Measurements from ENCODE around the gene CPT2. TPM values are rescaled to one million over a fixed set of nuclear protein-coding genes. Genes with fewer than 3 reads are reported as not detected.

The CPT2 gene
- total and polyA plus RNA-seq, 2 of the 13 experiments (the other 11 are each of a cell fraction or from before 2014, with no cell fraction given), result 12.6 to 14.6 TPM

GRCh38 chr1:53174971-53175913, 21.4 kb upstream of the CPT2 start (continued):
- TF ChIP-seq SAP130 (CRISPR knock-in tag; IDR thresholded peaks at IDR 0.05; ENCODE audit: low read depth) (peak; percentile 23; the same call in 1 of the 2 replicates), ZNF598 (CRISPR knock-in tag; IDR thresholded peaks at IDR 0.05; ENCODE audit: borderline replicate concordance) (no peak), FOXA3 (CRISPR knock-in tag; IDR thresholded peaks at IDR 0.05) (peak; percentile 9; the same call in 1 of the 2 replicates), ARID5B (CRISPR knock-in tag; IDR thresholded peaks at IDR 0.05) (peak; percentile 57), ZNF256 (CRISPR knock-in tag; conservative IDR thresholded peaks at IDR 0.05) (no peak)

- Histone ChIP-seq H3K4me2 (ENCODE audit: low read depth, low read length) (peak overlapping the region; percentile 70), H3K9ac (ENCODE audit: insufficient read depth, low read depth, low read length) (peak overlapping the region; percentile 15; the same call in 1 of the 2 replicates), H4K20me1 (ENCODE audit: insufficient read depth, low read length) (no peaks in the 10 kb centered on the region), H3K9me3 (ENCODE audit: low read length) (no peaks in the 10 kb centered on the region), H3K27ac (ENCODE audit: extremely low read length, insufficient read depth, low read length) (no peak overlapping the region), H2AFZ (ENCODE audit: low read length) (peak overlapping the region; percentile 66), H3K4me3 (replicated peaks in 1 of 3; ENCODE audit: insufficient read depth in 1 of 3, low read depth in 2 of 3, low read length in 3 of 3) (peak overlapping the region in 2 of 3 experiments; percentile 10 to 18; a peak in 2 of 6 replicates), H3K79me2 (ENCODE audit: insufficient read depth, low read length) (no peaks in the 10 kb centered on the region), H3K27me3 (ENCODE audit: control insufficient read depth in 1 of 2, insufficient read depth in 2 of 2, low read length in 2 of 2) (peaks cover 0 to 4% of the 10 kb centered on the region in 2 experiments; a peak in 2 of 5 replicates), H3K4me1 (ENCODE audit: insufficient read depth, low read length) (peaks cover 87% of the 10 kb centered on the region), H3K36me3 (replicated peaks in 1 of 2; ENCODE audit: control insufficient read depth in 1 of 2, insufficient read depth in 2 of 2, low read length in 2 of 2) (no peaks in the 10 kb centered on the region)
- ChIA-PET CTCF (ENCODE audit: low intra/inter-chr PET ratio, low total read pairs) (no interaction called here), POLR2A (interaction anchor here (0.6 to 3.1 kb wide), 12 partner anchors 16 to 1299 kb away, joined by 3 to 15 read pairs (median 4); no protein-coding TSS in a partner anchor)
- peak; percentile 73 for FAIRE-seq
- in situ Hi-C loops (cut with HindIII; ENCODE audit: extremely low pct_ligation_motif_present, low pct_unique_long_range_greater_than_20kb) (no loop called here), intact Hi-C loops (cut with micrococcal nuclease; ENCODE audit: unreplicated experiment) (no loop called here)
- DNase-seq (ENCODE audit: low spot score), result no peak
- WGBS (ENCODE audit: low lambda C conversion rate), result 5% methylated on average over 8 of the region's 10 CpGs
- BruUV-seq (replicated peaks), result no TSS peak
- peak; percentile 88 for ATAC-seq
- no peak for TF ChIP-seq TIGD3 (CRISPR knock-in tag; IDR thresholded peaks at IDR 0.05; ENCODE audit: borderline replicate concordance)
- no peak for TF ChIP-seq FOXK1 (CRISPR knock-in tag; IDR thresholded peaks at IDR 0.05; ENCODE audit: borderline replicate concordance, low read depth)
- no peak for TF ChIP-seq ZBTB37 (CRISPR knock-in tag; IDR thresholded peaks at IDR 0.05)
- TF ChIP-seq CTCF (CRISPR knock-in tag; IDR thresholded peaks at IDR 0.05), result peak; percentile 94
- no peak for TF ChIP-seq ZNF530 (CRISPR knock-in tag; IDR thresholded peaks at IDR 0.05; ENCODE audit: low read depth)
- no peak for TF ChIP-seq TBP (CRISPR knock-in tag; IDR thresholded peaks at IDR 0.05)
Measured at GRCh38 chr1:53176452-53177208, 20.0 kb upstream of the CPT2 start.
